CD4-positive, alpha-beta T cell treated with Interleukin-21 for 1 hour (primary cell): ENCODE data around the gene RBSN.
A peak's percentile ranks its signal among the peaks of the same experiment; 100 is the strongest.

Experiments
- DNase-seq: peaks from one replicate; pipeline ENCODE4 v3.0.0-alpha.2; 2020

Gene RBSN

GRCh38 chr3:15055019-15055557 lies 43.9 kb downstream of the RBSN start:
- peak; percentile 50 for DNase-seq

GRCh38 chr3:15053541-15053940 lies 45.4 kb downstream of the RBSN start:
- DNase-seq: no peak

- DNase-seq: no peak
Measured at GRCh38 chr3:15052335-15053242, 46.4 kb downstream of the RBSN start.

GRCh38 chr3:15051531-15051930 lies 47.4 kb downstream of the RBSN start:
- peak; percentile 39 for DNase-seq

GRCh38 chr3:15050405-15051092 lies 48.4 kb downstream of the RBSN start:
- DNase-seq: no peak

- DNase-seq: no peak
Measured at GRCh38 chr3:15049584-15049983, 49.4 kb downstream of the RBSN start.

GRCh38 chr3:15045667-15046066 lies 53.3 kb downstream of the RBSN start:
- DNase-seq: no peak

GRCh38 chr3:15044326-15044725 lies 54.6 kb downstream of the RBSN start:
- no peak for DNase-seq

GRCh38 chr3:15043408-15044171 lies 55.4 kb downstream of the RBSN start:
- DNase-seq: no peak

GRCh38 chr3:15042936-15043335 lies 56.0 kb downstream of the RBSN start:
- no peak for DNase-seq

- no peak for DNase-seq
Measured at GRCh38 chr3:15041950-15042349, 57.0 kb downstream of the RBSN start.

GRCh38 chr3:15040844-15041243 lies 58.1 kb downstream of the RBSN start:
- no peak for DNase-seq

GRCh38 chr3:15038306-15038705 lies 60.6 kb downstream of the RBSN start:
- DNase-seq: no peak

- no peak for DNase-seq
Measured at GRCh38 chr3:15033103-15033502, 65.8 kb downstream of the RBSN start.

- DNase-seq: no peak
Measured at GRCh38 chr3:15032650-15033049, 66.3 kb downstream of the RBSN start.

- DNase-seq: no peak
Measured at GRCh38 chr3:15029625-15030024, 69.3 kb downstream of the RBSN start.

GRCh38 chr3:15023719-15024118 lies 75.2 kb downstream of the RBSN start:
- DNase-seq: no peak

- DNase-seq: no peak
Measured at GRCh38 chr3:15023249-15023648, 75.7 kb downstream of the RBSN start.
